ENCODE data around the gene RASAL3. TPM values are rescaled to one million over a fixed set of nuclear protein-coding genes. Genes with fewer than 3 reads are reported as not detected.

RASAL3 gene
- total RNA-seq, 4 donors from 2014 or later: 2.5 to 3.9 (median 2.8) TPM

GRCh38 chr19:15425321-15425950 is 38.9 kb downstream of the RASAL3 start:
- no peak for DNase-seq (ENCODE audit: extremely low spot score)
- Histone ChIP-seq H3K4me3 (no peak overlapping the region), H3K27ac (replicated peaks in 1 of 4) (no peak overlapping the region), H3K9me3 (peaks cover 0 to 6% (median 2%) of the 10 kb centered on the region in 4 donors), H3K27me3 (no peaks in the 10 kb centered on the region), H3K4me1 (peaks cover 15 to 28% (median 24%) of the 10 kb centered on the region in 4 donors), H3K36me3 (peaks cover 50 to 85% (median 81%) of the 10 kb centered on the region in 4 donors)
- no peak for TF ChIP-seq EP300 (IDR thresholded peaks at IDR 0.05)
- TF ChIP-seq POLR2A (IDR thresholded peaks at IDR 0.05; ENCODE audit: low read depth): no peak
- TF ChIP-seq CTCF (IDR thresholded peaks at IDR 0.05): no peak
- TF ChIP-seq POLR2AphosphoS5 (IDR thresholded peaks at IDR 0.05): no peak
- 90% methylated on average over 14 of the region's 36 CpGs for WGBS
- intact Hi-C loops (cut with DNase I): no loop called here

DNA sequence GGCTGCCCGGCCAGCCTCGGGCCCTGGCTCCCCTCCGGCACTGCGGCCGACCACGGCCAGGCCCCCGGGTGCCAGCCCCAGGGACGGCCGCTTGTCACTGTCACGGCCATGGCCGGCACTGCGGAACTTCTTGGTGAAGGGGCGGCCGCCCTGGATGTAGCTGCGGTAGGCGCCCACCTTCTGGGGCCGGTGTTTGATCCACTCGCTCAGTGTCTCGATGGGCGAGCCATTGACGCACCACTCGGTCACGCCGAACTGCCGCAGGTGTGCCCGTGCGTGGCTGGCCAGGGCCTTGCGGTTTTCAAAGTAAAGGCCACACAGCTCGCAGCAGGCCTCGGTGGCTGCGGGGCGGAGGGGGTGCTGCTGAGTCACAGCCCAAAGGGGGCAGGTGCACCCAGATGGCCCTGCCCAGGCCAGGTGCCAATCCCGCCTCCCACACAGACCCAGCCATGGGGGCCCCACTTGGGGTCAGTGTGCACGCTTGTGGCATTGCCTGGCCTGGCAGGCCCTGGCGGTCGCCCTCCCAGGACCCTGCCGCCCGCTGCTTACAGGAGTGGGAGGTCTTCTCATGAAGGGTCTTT is 39.6 kb downstream of the RASAL3 start:
- TF ChIP-seq POLR2A (IDR thresholded peaks at IDR 0.05; ENCODE audit: low read depth) (no peak), CTCF (IDR thresholded peaks at IDR 0.05) (no peak), EP300 (IDR thresholded peaks at IDR 0.05) (no peak), POLR2AphosphoS5 (IDR thresholded peaks at IDR 0.05) (no peak)
- H3K27me3 ChIP-seq: no peaks in the 10 kb centered on the region
- intact Hi-C loops (cut with DNase I): no loop called here
- 96% methylated on average over 29 of the region's 38 CpGs for WGBS
- H3K36me3 ChIP-seq: peaks cover 47 to 82% (median 77%) of the 10 kb centered on the region in 4 donors
- DNase-seq (ENCODE audit: extremely low spot score): no peak
- no peak overlapping the region for H3K4me3 ChIP-seq
- H3K9me3 ChIP-seq: peaks cover 0 to 6% (median 2%) of the 10 kb centered on the region in 4 donors
- H3K4me1 ChIP-seq: peaks cover 10 to 23% (median 20%) of the 10 kb centered on the region in 4 donors
- no peak overlapping the region for H3K27ac ChIP-seq (replicated peaks in 1 of 4)

DNA sequence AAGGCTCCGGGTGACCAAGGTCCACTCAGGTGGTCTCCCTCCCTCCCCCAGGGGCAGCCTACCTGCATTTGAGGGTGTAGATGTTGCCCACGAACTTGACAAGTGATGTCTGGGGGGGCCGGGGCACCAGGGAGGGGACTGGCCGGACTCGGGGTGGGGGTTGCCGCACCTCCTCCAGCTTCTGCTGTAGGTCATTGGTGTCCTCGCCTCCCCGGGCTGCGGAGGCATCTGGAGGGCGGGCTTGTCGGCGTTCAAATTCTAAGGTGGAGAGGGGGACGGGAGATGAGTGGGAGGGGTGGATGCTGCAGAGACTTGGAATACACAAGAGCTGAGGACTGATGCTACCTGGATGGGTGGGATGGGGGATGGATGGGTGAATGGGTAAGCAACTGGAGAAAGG is 40.2 kb downstream of the RASAL3 start:
- intact Hi-C loops (cut with DNase I): no loop called here
- 96% methylated on average over 11 of the region's 13 CpGs for WGBS
- H3K36me3 ChIP-seq: peaks cover 43 to 76% (median 71%) of the 10 kb centered on the region in 4 donors
- H3K4me1 ChIP-seq: peaks cover 10 to 22% (median 19%) of the 10 kb centered on the region in 4 donors
- no peak overlapping the region for H3K4me3 ChIP-seq
- peaks cover 0 to 6% (median 2%) of the 10 kb centered on the region in 4 donors for H3K9me3 ChIP-seq
- DNase-seq (ENCODE audit: extremely low spot score): no peak
- H3K27me3 ChIP-seq: no peaks in the 10 kb centered on the region
- H3K27ac ChIP-seq (replicated peaks in 1 of 4): no peak overlapping the region
- no peak for TF ChIP-seq POLR2AphosphoS5 (IDR thresholded peaks at IDR 0.05)
- no peak for TF ChIP-seq EP300 (IDR thresholded peaks at IDR 0.05)
- TF ChIP-seq POLR2A (IDR thresholded peaks at IDR 0.05; ENCODE audit: low read depth): no peak
- no peak for TF ChIP-seq CTCF (IDR thresholded peaks at IDR 0.05)

DNA sequence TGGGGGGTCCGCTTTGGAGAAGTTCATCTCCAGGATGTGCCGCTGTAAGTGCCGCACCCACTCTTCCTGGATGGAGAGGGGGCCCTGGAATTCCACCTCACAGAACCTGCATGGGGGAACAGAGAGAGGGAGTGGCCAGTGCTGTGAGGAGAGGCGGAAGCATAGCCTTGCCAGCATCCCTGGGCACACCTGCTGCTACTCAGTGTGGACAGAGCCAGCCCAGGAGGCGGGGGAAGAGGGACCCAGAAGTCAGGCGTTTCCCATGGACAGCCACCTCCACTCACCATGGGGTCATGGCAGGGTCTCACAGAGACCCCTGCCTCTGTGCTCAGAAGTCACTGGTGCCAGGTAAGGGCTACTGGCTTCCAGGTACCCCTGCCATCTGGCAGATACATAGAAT is 41.2 kb downstream of the RASAL3 start:
- no peak for DNase-seq (ENCODE audit: extremely low spot score)
- peaks cover 0 to 6% (median 2%) of the 10 kb centered on the region in 4 donors for H3K9me3 ChIP-seq
- H3K27ac ChIP-seq (replicated peaks in 1 of 4): no peak overlapping the region
- intact Hi-C loops (cut with DNase I): no loop called here
- H3K4me1 ChIP-seq: peaks cover 8 to 13% (median 13%) of the 10 kb centered on the region in 4 donors
- H3K36me3 ChIP-seq: peaks cover 43 to 66% (median 62%) of the 10 kb centered on the region in 4 donors
- 89% methylated on average over 3 of the region's 6 CpGs for WGBS
- H3K27me3 ChIP-seq: no peaks in the 10 kb centered on the region
- TF ChIP-seq POLR2A (IDR thresholded peaks at IDR 0.05; ENCODE audit: low read depth): no peak
- no peak for TF ChIP-seq EP300 (IDR thresholded peaks at IDR 0.05)
- H3K4me3 ChIP-seq: no peak overlapping the region

GRCh38 chr19:15422296-15423075 is 41.9 kb downstream of the RASAL3 start:
- no peak for TF ChIP-seq CTCF (IDR thresholded peaks at IDR 0.05)
- no peak for TF ChIP-seq POLR2A (IDR thresholded peaks at IDR 0.05; ENCODE audit: low read depth)
- no peak for TF ChIP-seq EP300 (IDR thresholded peaks at IDR 0.05)
- no peak for TF ChIP-seq POLR2AphosphoS5 (IDR thresholded peaks at IDR 0.05)
- 84% methylated on average over 21 of the region's 22 CpGs for WGBS
- H3K27me3 ChIP-seq: no peaks in the 10 kb centered on the region
- peak overlapping the region in 1 of 4 donors; percentile 46 for H3K27ac ChIP-seq (replicated peaks in 1 of 4)
- peaks cover 0 to 6% (median 2%) of the 10 kb centered on the region in 4 donors for H3K9me3 ChIP-seq
- DNase-seq (ENCODE audit: extremely low spot score): no peak
- intact Hi-C loops (cut with DNase I): no loop called here
- peaks cover 14 to 18% (median 15%) of the 10 kb centered on the region in 4 donors for H3K4me1 ChIP-seq
- H3K36me3 ChIP-seq: peaks cover 42 to 59% (median 56%) of the 10 kb centered on the region in 4 donors
- H3K4me3 ChIP-seq: no peak overlapping the region

Measured in esophagus muscularis mucosa (tissue), 4 donors.